ENCODE data around the gene PLEKHM2.
A peak's percentile ranks its signal among the peaks of the same experiment; 100 is the strongest.

The PLEKHM2 gene

DNA sequence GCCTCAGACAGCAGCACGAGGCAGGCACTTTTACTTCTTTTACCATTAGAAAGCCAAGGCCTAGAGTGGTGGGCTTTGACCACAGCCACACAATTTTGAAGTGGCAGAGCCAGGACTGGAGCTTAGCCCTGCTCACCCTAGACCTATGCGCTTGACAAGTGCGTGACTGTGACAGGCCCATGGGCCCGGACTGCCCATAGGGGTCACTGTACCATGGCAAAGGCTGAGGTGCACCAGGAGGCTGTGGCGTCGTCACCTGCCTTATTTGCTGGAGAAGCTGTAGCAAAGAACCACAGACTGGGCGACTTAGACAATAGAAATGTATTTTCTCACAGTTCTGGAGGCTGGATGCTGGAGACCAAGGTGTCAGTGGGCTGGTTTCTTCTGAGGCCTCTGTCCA is 55.6 kb downstream of the PLEKHM2 start:
- TF ChIP-seq CTCF (IDR thresholded peaks at IDR 0.05): no peak
- no peak for DNase-seq (ENCODE audit: low spot score)

GRCh38 chr1:15740924-15741850 is 57.1 kb downstream of the PLEKHM2 start:
- DNase-seq (ENCODE audit: low spot score): peak; percentile 85
- Histone ChIP-seq H3K27ac (peak overlapping the region in 1 of 2 donors; percentile 54), H3K4me3 (no peak overlapping the region)
- peak; percentile 88 for TF ChIP-seq CTCF (IDR thresholded peaks at IDR 0.05)

More for the DNA sequence above, 55.6 kb downstream of the PLEKHM2 start:
- Histone ChIP-seq H3K4me3 (no peak overlapping the region), H3K27ac (peak overlapping the region in 1 of 2 donors; percentile 63)

DNA sequence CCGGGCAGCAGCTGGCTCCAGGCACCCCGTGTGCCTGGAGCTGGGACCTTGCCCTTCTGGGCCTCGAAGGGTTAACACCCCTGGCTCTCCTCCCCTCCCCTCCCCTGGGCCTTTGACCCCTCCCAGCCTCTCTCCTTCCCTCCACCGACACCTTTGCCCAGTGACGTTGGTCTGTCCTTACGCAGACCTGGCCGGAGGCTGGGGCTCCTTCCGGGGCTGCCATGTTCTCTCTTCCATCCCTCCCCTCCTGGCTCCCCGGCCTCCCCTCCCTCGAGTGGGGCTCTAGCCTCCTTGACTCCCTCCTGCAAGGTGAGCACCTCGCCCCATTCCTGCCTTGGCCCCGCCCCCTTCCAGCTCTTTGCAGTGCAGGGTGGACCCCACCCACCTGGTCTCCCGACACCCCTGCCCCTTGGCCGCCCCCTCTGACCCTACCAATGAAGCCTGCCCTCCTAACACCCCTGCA is 58.2 kb downstream of the PLEKHM2 start, which contains the start of gene TMEM82:
TMEM82 (plus strand) TSS at position 161 of the 463 bp plus-strand sequence; CDS start at position 222, 61 bp downstream.
- no peak within 1 kb of the TSS for H3K4me3 ChIP-seq
- TF ChIP-seq CTCF (IDR thresholded peaks at IDR 0.05): no peak
- peak within 1 kb of the TSS in 1 of 2 donors; percentile 54 for H3K27ac ChIP-seq
- no peak for DNase-seq (ENCODE audit: low spot score)

DNA sequence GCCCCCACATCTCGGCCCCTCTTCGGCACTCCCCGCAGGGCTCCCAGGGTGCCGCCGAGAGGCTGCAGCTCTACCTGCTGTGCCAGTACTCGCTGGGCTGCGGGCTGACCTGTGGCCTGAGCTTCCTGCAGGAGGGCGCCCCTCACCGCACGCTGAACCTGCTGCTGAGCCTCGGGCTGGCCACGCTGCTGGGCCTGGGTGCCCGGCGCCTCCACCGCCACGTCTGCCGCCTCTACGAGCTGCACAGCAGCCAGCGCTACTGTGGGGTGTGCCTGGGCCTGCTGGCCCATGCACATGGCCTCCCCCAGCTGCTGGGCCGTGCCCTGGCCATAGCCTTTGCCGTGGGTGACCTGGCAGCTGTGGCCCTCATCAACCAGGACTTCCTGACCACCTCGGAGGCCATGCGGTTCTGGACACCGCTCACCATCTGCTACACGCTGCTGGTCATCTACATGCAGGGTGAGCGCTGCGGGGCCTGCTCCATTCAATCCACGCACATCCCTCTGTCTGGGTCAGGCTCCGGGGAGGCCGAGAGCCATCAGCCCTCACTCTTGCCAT is 60.1 kb downstream of the PLEKHM2 start:
- Histone ChIP-seq H3K4me3 (no peak overlapping the region), H3K27ac (peak overlapping the region in 1 of 2 donors; percentile 22)
- no peak for TF ChIP-seq CTCF (IDR thresholded peaks at IDR 0.05)
- no peak for DNase-seq (ENCODE audit: low spot score)

DNA sequence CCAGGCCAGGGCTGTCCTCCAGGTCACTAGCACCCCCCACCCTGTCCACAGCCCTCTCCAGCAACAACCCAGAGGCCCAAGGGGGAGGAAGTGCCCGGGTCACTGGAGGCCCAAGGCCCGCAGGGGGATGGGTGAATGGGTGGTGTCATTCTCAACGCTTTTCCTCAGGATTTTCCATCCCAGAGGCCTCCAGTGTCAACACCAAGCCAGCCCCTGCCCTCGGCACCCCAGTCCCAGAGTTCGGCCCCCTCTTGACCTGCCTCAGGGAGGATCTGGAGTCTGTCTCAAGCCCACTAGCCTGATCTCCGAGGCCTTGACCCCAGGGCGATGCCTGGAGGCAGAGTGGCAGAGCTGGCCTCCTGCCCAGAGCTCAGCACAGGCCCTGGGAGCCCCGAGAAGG is 63.3 kb downstream of the PLEKHM2 start:
- no peak for DNase-seq (ENCODE audit: low spot score)
- H3K4me3 ChIP-seq: peak overlapping the region; percentile 63

GRCh38 chr1:15748264-15748663 is 64.1 kb downstream of the PLEKHM2 start:
- DNase-seq (ENCODE audit: low spot score): no peak
- peak overlapping the region; percentile 85 to 97 for H3K27ac ChIP-seq
- peak overlapping the region; percentile 63 for H3K4me3 ChIP-seq
- TF ChIP-seq CTCF (IDR thresholded peaks at IDR 0.05): no peak

More for the DNA sequence above, 63.3 kb downstream of the PLEKHM2 start:
- no peak for TF ChIP-seq CTCF (IDR thresholded peaks at IDR 0.05)
- H3K27ac ChIP-seq: peak overlapping the region; percentile 85 to 97
